GM12801 (cell line): ENCODE data around the gene SWSAP1.

ENCODE experiments used
- TF ChIP-seq, protein P1 (sequence below): IDR thresholded peaks from one replicate; pipeline ENCODE4 v1.5.1; 2011; ENCODE audit warnings: control low read depth; ENCODE audit not compliant: insufficient read length; ENCODE audit errors: extremely low read depth

The SWSAP1 gene

DNA sequence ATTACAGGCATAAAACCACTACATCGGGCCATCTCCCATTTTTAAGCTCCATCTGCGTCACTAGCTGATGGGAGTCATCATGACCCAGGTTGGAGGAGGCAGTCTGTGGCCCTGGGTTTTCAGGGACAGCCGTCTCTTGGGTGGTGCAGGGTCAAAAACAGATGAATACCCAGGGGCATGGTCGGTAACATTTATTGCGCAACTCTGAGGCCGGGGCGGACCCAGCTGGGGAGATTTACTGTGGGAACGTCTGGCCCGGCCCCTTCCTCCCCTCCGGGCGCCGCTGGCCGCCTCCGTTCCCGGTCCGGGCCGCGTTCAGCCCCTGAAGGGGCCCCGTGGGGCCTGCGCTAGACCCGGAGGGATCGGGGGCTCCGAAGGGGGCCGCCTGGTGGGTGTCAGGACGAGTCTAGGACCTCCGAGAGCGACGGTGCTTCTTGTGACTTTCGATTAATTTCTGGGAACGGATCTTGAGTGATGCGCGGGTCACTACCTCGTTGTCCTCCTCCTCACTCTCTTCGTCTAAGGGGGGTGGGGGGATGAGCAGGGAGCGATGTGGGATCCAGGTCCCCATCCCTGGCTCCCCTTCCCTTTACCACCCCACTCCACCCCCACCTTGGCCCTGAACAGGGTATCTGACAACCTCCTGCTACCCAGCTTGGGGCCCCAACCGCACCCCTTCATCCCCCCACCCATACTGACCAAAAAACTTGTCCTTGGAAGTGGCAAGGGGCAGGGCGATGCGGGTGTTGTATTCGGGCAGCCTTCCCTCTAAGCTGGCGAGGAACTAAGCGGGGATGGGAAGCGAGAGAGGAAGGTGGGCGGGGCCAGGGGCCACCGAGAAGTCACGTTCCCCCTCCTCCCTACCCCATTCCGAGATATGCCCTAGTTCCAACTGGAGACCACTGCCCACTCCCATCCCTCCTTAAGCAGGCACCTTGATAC lies 46.2 kb downstream of the SWSAP1 start:
- TF ChIP-seq, protein P1, sequence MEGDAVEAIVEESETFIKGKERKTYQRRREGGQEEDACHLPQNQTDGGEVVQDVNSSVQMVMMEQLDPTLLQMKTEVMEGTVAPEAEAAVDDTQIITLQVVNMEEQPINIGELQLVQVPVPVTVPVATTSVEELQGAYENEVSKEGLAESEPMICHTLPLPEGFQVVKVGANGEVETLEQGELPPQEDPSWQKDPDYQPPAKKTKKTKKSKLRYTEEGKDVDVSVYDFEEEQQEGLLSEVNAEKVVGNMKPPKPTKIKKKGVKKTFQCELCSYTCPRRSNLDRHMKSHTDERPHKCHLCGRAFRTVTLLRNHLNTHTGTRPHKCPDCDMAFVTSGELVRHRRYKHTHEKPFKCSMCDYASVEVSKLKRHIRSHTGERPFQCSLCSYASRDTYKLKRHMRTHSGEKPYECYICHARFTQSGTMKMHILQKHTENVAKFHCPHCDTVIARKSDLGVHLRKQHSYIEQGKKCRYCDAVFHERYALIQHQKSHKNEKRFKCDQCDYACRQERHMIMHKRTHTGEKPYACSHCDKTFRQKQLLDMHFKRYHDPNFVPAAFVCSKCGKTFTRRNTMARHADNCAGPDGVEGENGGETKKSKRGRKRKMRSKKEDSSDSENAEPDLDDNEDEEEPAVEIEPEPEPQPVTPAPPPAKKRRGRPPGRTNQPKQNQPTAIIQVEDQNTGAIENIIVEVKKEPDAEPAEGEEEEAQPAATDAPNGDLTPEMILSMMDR = no peak

DNA sequence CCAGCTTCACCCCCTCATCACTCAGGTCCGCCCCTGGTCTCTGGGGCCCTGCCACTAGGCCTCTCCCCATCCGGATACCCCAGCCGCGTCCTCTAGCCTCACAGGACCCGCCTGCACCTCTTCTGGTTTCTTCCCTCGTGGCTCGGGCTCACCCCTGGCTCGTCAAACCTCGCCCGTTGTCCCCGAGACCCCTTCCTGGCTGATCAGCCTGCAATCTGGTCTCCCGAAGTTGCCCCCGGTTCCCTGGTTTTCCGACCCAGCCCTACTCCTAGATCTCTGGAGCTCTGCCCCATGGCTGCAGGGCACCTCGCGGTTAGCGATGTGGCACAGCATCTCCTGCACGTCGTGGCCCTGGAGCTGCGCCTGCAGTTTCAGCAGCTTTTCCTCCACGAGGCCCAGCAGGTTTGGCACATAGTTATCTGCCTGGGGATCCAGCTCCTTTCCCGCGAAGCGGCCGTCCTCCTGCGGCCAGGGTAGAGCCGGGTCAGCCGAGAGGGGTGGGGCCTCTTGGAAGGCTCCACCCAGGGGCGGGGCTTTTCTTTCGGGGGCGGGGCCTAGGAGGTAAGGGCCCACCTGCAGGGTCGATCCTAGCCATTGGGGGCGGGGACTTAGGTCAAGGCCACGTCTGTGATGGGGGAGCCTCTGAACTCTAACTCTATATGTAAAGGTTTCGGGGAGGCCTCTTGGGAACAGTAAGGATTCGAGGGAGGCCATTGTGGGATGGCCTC lies 47.1 kb downstream of the SWSAP1 start:
- TF ChIP-seq, protein P1 = no peak

DNA sequence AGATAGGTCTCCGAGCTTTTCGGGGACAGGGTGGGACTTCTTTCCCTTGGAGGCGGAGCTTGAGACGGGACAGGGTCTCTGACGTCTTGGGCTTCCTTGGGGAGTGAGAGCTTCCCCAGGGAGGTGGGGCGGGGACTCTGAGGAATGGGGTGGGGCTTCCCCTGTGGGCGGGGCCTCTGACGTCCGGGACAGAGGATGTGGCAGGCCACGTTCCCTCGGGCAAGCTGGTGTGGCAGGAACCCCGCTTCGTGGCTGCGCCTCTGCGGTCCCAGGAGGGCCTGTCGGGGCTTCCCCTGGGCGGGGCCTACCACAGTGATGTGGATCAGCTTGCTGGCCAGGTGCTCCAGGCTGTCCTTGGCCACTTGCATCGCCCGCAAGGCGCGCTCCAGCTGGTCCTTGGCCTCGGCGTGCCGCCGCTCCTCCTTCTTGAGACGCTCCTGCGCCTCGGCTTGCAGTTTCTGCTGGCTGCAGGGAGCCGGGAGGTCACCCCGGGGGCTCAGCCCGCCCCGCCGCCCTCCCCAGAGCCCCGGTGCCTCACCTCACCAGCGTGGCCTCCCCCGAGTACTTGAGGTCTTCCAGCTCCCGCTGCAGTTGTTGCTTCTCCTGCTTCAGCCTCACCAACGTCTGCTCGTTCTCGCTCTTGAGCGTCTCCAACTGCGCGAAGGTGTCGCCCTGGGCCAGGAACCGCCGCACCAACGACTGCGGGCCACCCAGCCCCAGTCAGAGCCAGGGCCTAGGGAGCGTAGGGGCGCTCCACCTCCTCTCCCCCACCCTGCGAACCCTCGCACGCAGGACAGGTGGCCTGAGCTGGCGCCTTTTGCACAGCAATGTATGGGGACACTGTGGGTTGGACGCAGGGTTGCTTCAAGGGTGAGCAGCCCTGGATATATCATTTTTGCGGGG lies 47.9 kb downstream of the SWSAP1 start:
- TF ChIP-seq, protein P1 = no peak

DNA sequence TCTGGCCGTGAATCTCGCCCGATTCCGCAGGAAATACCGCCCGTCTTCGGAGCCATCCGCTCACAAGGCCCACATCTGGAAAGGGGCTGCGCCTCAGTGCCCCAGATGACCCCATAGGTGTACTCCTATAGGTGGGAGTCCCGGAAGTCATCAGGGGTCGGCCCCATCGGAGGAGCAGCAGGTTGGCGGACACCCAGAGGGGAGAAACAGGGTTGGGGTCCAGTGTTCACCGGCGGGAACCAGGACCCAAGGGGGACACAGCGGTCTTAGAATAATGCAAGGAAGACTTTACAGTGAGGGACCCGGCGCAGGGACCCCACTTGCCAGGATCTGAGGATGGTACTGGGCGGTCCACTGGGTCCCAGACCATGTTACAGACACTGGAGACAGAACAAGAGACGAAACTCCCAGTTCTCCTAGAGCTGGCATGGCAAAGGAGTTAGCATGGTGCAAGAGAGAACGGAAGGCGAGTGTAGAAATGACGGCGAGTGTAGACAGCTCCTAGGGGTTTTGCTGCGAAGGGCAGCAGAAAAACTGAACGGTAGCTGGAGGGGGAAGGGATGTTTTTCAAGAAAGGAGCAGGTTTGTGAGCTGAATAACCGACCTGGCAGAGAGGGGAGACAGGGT lies 48.8 kb downstream of the SWSAP1 start:
- TF ChIP-seq, protein P1 = no peak

DNA sequence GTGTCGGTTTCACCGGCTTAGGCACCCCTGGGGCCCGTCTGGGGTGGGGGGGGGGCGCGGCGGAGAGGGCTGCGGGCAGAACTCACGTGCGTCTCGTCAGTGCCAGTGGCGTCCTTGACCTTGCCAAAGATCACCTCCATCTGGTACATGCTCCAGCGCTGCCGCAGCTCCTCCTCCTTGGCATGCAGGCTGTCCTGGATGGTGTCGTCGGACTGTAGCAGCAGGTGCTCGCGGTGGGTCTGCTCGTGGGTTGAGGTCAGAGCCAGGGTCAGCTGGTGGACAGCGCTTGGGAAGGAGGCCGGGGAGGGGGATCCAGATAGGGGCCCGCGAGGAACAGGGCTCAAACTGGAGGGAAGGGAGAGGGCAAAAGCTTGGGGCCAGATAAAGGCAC lies 49.3 kb downstream of the SWSAP1 start:
- TF ChIP-seq, protein P1 = no peak
